Lower leg skin (tissue), 4 donors: ENCODE measurements around the gene TSTD1. TPM values are rescaled to one million over a fixed set of nuclear protein-coding genes. Genes with fewer than 3 reads are reported as not detected.

Experiments
- DNase-seq, 2 donors: peaks; one replicate each; pipeline ENCODE4 v3.0.0-alpha.2; 2019; ENCODE audit warnings: low spot score in 2 of 2
- H3K4me3 ChIP-seq: fragments of 200-600 bp; sonication (generic); 2 replicates; pipeline ENCODE4 v1.5.1; 2017; ENCODE audit warnings: mild to moderate bottlenecking, low read depth; ENCODE audit not compliant: poor library complexity, severe bottlenecking
- POLR2A ChIP-seq, 2 donors: fragments of 450-650 bp; IDR thresholded peaks; one replicate each; pipeline ENCODE4 v1.6.1; 2016 to 2017; ENCODE audit warnings: antibody characterized with exemption in 2 of 2, mild to moderate bottlenecking in 1 of 2, moderate library complexity in 1 of 2
- WGBS, 2 donors: methylation state at CpG; one replicate each; pipeline ENCODE4 v1.1.5; 2018; 5-methylcytosine and 5-hydroxymethylcytosine counted together
- intact Hi-C: fragments of 100-400 bp; cut with DNase I; formaldehyde crosslinking; loops from one replicate; pipeline ENCODE4 v1.15.0; 2023; ENCODE audit warnings: low total_unique reads
- total RNA-seq, 4 donors: library from RNA; depleted of rRNA; stranded (reverse); fragments of >200 nt; gene quantifications; one replicate each; pipeline ENCODE4 v1.1.0, GENCODE V29; 2016
- TF ChIP-seq, protein P1 (sequence below), 3 donors: fragments of 450-650 bp; IDR thresholded peaks; one replicate each; pipeline ENCODE4 v1.5.1; 2016; ENCODE audit warnings: antibody characterized with exemption in 3 of 3, mild to moderate bottlenecking in 3 of 3, moderate library complexity in 2 of 3

The TSTD1 gene, protein sequence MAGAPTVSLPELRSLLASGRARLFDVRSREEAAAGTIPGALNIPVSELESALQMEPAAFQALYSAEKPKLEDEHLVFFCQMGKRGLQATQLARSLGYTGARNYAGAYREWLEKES
- 100 to 1,000 TPM in 3 of 4 donors, 10 to 100 TPM in 1; 94.9 to 136 (median 107) TPM for total RNA-seq

DNA sequence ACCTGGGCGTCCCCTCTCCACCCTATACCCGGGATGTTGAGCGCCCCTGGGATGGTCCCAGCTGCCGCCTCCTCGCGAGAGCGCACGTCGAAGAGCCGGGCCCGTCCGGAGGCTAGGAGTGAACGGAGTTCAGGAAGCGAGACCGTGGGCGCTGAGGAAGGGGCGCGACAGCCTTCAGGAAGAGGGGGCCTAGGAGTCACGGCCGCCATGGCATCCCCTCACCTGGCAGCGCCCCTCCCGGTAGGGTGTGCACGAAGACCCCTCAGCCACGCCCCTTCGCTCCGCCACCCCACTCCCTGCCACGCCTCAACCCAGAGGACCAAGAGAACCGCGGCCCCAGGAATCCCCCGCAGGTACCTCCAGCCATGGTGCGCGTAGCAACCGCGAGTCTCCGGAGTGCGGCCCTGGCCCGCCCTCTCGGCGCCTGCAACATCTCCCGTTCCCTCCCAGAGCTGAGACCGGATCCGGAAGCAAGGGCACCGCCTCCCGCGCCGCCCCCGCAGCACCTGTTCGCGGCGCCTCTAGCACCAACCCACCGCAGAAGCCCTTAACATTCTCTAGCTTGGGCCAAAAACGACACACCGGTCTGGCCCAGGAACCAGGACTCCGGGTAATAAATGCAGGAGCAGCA is at the start of gene TSTD1:
TSS of gene TSTD1 (minus strand) at position 442 of the 631 bp plus-strand sequence. CDS start at position 367, 75 bp downstream.
- DNase-seq, result peak; percentile 52 to 93
- 27 to 45% methylated on average over 39 to 50 of the region's 54 CpGs for WGBS, 2 donors
- intact Hi-C loops, result no loop called here

DNA sequence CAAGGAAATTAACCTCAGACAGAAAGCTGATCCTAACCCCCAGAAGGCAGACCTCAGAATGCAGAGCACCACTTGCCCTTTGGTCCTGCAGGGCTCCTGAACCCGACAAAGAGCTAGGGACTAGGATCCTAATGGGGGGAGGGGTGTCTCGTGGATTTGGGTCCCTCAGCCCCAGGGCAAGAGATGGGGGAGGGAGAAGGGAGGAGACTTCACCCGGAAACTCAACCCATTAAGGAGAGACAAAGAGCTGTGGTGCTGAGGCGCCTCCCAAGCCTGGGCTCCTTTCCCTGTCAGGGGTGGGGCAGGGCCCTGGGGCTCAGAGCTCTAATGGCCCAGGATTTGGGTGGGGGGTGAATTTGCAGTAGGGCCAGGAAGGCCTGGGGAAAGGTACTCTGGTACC is 47.7 kb upstream of the TSTD1 start:
- no peak for DNase-seq
- WGBS, 2 donors, result 34 to 38% methylated on average over 4 of the region's 4 CpGs
- no peak overlapping the region for H3K4me3 ChIP-seq
- intact Hi-C loops, result no loop called here
- no peak for TF ChIP-seq POLR2A (IDR thresholded peaks at IDR 0.05)
- TF ChIP-seq, protein P1, sequence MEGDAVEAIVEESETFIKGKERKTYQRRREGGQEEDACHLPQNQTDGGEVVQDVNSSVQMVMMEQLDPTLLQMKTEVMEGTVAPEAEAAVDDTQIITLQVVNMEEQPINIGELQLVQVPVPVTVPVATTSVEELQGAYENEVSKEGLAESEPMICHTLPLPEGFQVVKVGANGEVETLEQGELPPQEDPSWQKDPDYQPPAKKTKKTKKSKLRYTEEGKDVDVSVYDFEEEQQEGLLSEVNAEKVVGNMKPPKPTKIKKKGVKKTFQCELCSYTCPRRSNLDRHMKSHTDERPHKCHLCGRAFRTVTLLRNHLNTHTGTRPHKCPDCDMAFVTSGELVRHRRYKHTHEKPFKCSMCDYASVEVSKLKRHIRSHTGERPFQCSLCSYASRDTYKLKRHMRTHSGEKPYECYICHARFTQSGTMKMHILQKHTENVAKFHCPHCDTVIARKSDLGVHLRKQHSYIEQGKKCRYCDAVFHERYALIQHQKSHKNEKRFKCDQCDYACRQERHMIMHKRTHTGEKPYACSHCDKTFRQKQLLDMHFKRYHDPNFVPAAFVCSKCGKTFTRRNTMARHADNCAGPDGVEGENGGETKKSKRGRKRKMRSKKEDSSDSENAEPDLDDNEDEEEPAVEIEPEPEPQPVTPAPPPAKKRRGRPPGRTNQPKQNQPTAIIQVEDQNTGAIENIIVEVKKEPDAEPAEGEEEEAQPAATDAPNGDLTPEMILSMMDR (IDR thresholded peaks at IDR 0.05), result no peak

More for the DNA sequence above, at the start of gene TSTD1:
- no peak for TF ChIP-seq POLR2A (IDR thresholded peaks at IDR 0.05)
- TF ChIP-seq, protein P1 (IDR thresholded peaks at IDR 0.05), result no peak
- peak within 1 kb of the TSS; percentile 56 for H3K4me3 ChIP-seq

DNA sequence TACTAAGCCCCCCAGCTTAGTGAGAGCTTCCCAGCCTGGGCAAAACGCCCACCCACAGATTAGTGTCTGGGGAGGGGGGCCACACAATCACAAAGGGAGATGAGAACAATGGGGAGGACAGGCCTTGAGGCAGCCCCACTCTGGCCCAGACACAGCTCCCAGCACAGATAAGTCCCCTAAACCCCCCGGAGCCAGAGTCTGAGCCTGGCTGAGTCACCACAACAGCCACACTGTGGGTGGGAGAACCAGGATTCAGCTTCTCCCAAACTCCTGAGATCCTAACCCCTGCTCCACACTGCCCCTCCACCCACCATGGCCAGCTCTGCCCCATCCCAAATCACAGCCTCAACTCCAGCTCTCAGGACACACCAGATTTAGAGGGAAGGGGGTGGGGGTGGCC is 46.4 kb upstream of the TSTD1 start:
- DNase-seq, result no peak
- intact Hi-C loops, result no loop called here
- TF ChIP-seq, protein P1 (IDR thresholded peaks at IDR 0.05), result no peak
- TF ChIP-seq POLR2A (IDR thresholded peaks at IDR 0.05), result no peak
- WGBS, 2 donors, result 32 to 64% methylated on average over 2 of the region's 2 CpGs
- H3K4me3 ChIP-seq, result no peak overlapping the region

DNA sequence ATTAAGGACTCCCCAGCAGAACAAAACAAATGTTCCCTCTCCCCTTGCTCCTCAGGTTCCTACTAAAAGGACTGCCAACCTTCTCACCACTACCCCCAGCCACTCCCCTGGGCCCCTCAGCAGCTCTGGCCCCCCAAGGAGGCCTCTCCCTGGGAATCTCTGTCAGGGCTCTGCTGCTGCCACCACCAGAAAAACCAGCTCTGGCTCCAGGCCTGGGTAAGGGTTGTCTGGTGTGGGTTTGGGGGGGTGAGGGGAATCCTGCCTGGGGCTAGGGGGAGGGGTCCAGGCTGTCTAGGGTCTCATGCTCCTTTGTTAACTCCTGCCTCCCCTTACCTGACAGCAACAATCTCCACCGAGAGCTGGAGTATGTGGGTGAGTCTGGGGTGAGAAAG is 45.8 kb upstream of the TSTD1 start:
- intact Hi-C loops, result no loop called here
- no peak for DNase-seq

DNA sequence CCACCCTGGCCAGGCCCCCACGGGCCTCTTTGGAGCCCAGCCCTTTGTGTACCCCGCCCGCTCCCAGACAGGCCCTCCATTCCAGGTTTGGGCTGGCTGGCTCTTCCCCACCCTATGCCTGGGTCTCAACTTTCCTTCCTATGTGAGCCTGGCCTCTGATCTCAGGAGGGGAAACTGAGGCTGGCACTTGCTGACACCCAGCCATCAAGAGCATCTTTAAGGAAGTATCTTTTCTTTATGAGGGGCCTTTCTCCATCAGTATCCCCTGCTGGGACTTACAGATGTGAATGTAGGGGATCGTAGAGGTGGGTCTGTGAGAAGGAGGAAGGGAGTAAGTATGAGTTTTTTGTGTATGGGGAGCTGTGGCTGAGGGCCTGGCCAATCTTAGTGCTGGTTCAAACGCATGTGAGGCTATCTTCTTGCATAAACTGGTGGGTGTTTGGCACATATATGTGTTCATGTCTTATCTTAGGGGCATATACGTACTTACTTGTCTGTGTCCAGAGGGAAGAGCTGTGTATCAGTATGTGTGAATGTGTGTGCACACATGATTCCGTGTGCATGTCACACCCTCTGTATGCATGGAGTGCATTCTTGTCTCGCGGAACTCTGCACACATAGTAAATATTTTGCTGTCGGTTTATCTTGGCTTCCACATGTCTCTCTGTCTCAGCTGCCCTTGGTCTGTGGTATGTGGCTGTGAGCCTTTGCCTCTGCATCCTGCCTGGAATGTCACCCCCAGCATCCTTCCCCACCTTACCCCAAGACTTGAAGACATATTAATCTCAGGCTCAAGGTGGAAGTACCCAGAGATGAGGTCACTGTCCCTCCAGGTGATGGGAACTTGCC is 45.2 kb upstream of the TSTD1 start:
- no peak overlapping the region for H3K4me3 ChIP-seq

More for the DNA sequence above, 45.8 kb upstream of the TSTD1 start:
- WGBS, 2 donors, result 50 to 71% methylated on average over 1 of the region's 1 CpG
- H3K4me3 ChIP-seq, result no peak overlapping the region
- no peak for TF ChIP-seq POLR2A (IDR thresholded peaks at IDR 0.05)
- TF ChIP-seq, protein P1 (IDR thresholded peaks at IDR 0.05), result no peak

More for the DNA sequence above, 45.2 kb upstream of the TSTD1 start:
- TF ChIP-seq, protein P1 (IDR thresholded peaks at IDR 0.05), result no peak
- TF ChIP-seq POLR2A (IDR thresholded peaks at IDR 0.05), result no peak
- WGBS, 2 donors, result 63 to 68% methylated on average over 10 of the region's 10 CpGs
- no peak for DNase-seq
- intact Hi-C loops, result no loop called here
